ENCODE results near the gene DMD. TPM values are rescaled to one million over a fixed set of nuclear protein-coding genes. Genes with fewer than 3 reads are reported as not detected.

DMD gene
- total and polyA plus RNA-seq, 2 of the 8 experiments (the other 6 are each of a cell fraction or from before 2014, with no cell fraction given) = 4.8 to 7.4 TPM

GRCh38 chrX:31670245-31670644, 1541.1 kb downstream of the DMD start (continued):
- no peak for TF ChIP-seq CHD7 (IDR thresholded peaks at IDR 0.05; ENCODE audit: insufficient replicate concordance, low read length)

Measured in H1 (cell line).